Activated T-helper 1 cell treated with anti-CD3 and anti-CD28 coated beads, Interleukin-2, amount 50 U/mL, for 16 hours (primary cell): Measurements from ENCODE around the gene OPRM1.

Experiments
- DNase-seq, 2 donors: peaks; one replicate each; pipeline ENCODE4 v3.0.0-alpha.2; 2020; ENCODE audit warnings: low read depth in 1 of 2, low spot score in 1 of 2

Gene OPRM1

GRCh38 chr6:154080461-154081189, 41.6 kb downstream of the OPRM1 start:
- no peak for DNase-seq

GRCh38 chr6:154086510-154086909, 47.5 kb downstream of the OPRM1 start:
- DNase-seq = no peak

- no peak for DNase-seq
These were observed 53.4 kb downstream of the OPRM1 start for GRCh38 chr6:154092326-154092962.

- no peak for DNase-seq
These were observed 54.4 kb downstream of the OPRM1 start for GRCh38 chr6:154093231-154094044.

- DNase-seq = no peak
These were observed 56.5 kb downstream of the OPRM1 start for GRCh38 chr6:154095571-154095970.

- DNase-seq = no peak
These were observed 57.3 kb downstream of the OPRM1 start for GRCh38 chr6:154096316-154096715.

- no peak for DNase-seq
These were observed 57.8 kb downstream of the OPRM1 start for GRCh38 chr6:154096834-154097233.

- no peak for DNase-seq
These were observed 60.2 kb downstream of the OPRM1 start for GRCh38 chr6:154099211-154099610.

GRCh38 chr6:154106251-154106650, 67.2 kb downstream of the OPRM1 start:
- no peak for DNase-seq

- no peak for DNase-seq
These were observed 72.0 kb downstream of the OPRM1 start for GRCh38 chr6:154111025-154111424.

- DNase-seq = no peak
These were observed 73.3 kb downstream of the OPRM1 start for GRCh38 chr6:154112181-154112809.

GRCh38 chr6:154113392-154113791, 74.4 kb downstream of the OPRM1 start:
- no peak for DNase-seq

GRCh38 chr6:154117485-154117884, 78.4 kb downstream of the OPRM1 start:
- DNase-seq = no peak

GRCh38 chr6:154122195-154122925, 83.3 kb downstream of the OPRM1 start:
- DNase-seq = no peak

GRCh38 chr6:154123155-154123956, 84.3 kb downstream of the OPRM1 start:
- DNase-seq = no peak

- DNase-seq = no peak
These were observed 86.4 kb downstream of the OPRM1 start for GRCh38 chr6:154125421-154125820.

- DNase-seq = no peak
These were observed 88.6 kb downstream of the OPRM1 start for GRCh38 chr6:154127657-154128056.

- no peak for DNase-seq
These were observed 95.6 kb downstream of the OPRM1 start for GRCh38 chr6:154134471-154135147.

GRCh38 chr6:154138793-154139192, 99.8 kb downstream of the OPRM1 start:
- DNase-seq = no peak
